Heart right ventricle (tissue), 16 donors: ENCODE data around the gene WBP1. TPM values are rescaled to one million over a fixed set of nuclear protein-coding genes. Genes with fewer than 3 reads are reported as not detected.
A peak's percentile ranks its signal among the peaks of the same experiment; 100 is the strongest.

ENCODE experiments used
- ATAC-seq, 8 donors: fragments of 200-7000 bp; cut with Tn5 transposase; one replicate each; pipeline ENCODE4 v1.9.1; 2020; ENCODE audit warnings: mild to moderate bottlenecking in 8 of 8, moderate library complexity in 8 of 8, moderate number of reproducible peaks in 1 of 8
- DNase-seq, 2 donors: peaks; one replicate each; pipeline ENCODE4 v3.0.0-alpha.2; 2020
- H3K27ac ChIP-seq, 10 donors: fragments of 200-600 bp; sonication (generic) in 2 of 10; one replicate each; pipeline versions ENCODE4 v1.5.0 to v1.8.0; 2020 to 2022; ENCODE audit warnings: mild to moderate bottlenecking in 3 of 10
- H3K27me3 ChIP-seq, 7 donors: fragments of 200-600 bp; one replicate each; pipeline ENCODE4 v1.8.0; 2021 to 2022; ENCODE audit warnings: mild to moderate bottlenecking in 2 of 7
- H3K36me3 ChIP-seq, 9 donors: fragments of 200-600 bp; sonication (generic) in 1 of 9; one replicate each; pipeline versions ENCODE4 v1.5.0 to v1.8.0; 2020 to 2022; ENCODE audit warnings: mild to moderate bottlenecking in 2 of 9
- H3K4me1 ChIP-seq, 9 donors: fragments of 200-600 bp; sonication (generic) in 1 of 9; one replicate each; pipeline versions ENCODE4 v1.5.0 to v1.8.0; 2020 to 2022; ENCODE audit warnings: mild to moderate bottlenecking in 4 of 9
- H3K4me3 ChIP-seq, 10 donors: fragments of 200-600 bp; sonication (generic) in 2 of 10; one replicate each; pipeline versions ENCODE4 v1.5.0 to v1.8.0; 2020 to 2022; ENCODE audit warnings: mild to moderate bottlenecking in 7 of 10, moderate library complexity in 2 of 10
- H3K9me3 ChIP-seq, 11 donors: fragments of 200-600 bp in 10 of 11; sonication (generic) in 2 of 11; one replicate each; pipeline versions ENCODE4 v1.5.0 to v1.8.0; 2013 to 2022; ENCODE audit warnings: mild to moderate bottlenecking in 2 of 11, control low read depth in 1 of 11, moderate library complexity in 1 of 11
- CTCF ChIP-seq, 9 donors: fragments of 200-600 bp; sonication (generic) in 2 of 9; IDR thresholded peaks; one replicate each; pipeline versions ENCODE4 v1.5.0 to v1.8.0; 2021 to 2022; ENCODE audit warnings: antibody characterized with exemption in 9 of 9, mild to moderate bottlenecking in 5 of 9, moderate library complexity in 1 of 9
- WGBS, 2 donors: extraction: QIAGEN DNeasy Blood & Tissue Kit; methylation state at CpG; one replicate each; pipeline ENCODE4 v1.1.7; 2013; ENCODE audit warnings: inconsistent platforms in 1 of 2; 5-methylcytosine and 5-hydroxymethylcytosine counted together
- intact Hi-C, 10 donors: fragments of 100-400 bp; cut with DNase I; formaldehyde crosslinking; loops; one replicate each; pipeline versions ENCODE4 v1.11.1 to v1.14.2; 2022
- polyA plus RNA-seq, 2 donors: library from polyadenylated mRNA; stranded (reverse); fragments of 200-250 nt; gene quantifications; one replicate each; pipeline ENCODE4 v1.2.3, GENCODE V29; 2013
- total RNA-seq, 10 donors: library from RNA; stranded (reverse); fragmentation: NEBNext Ultra II Directional in 3 of 10; extraction: Animal tissue kit (Norgen Biotek cat#: 25700) in 3 of 10; gene quantifications; one replicate each; pipeline versions ENCODE4 v1.2.1 to v1.2.4, GENCODE V29; 2021 to 2023
- donor health status: Arrhythmogenic right ventricular cardiomyopathy.
- donor health status: ischemic (EF 13 %, LVEDD 7.1; RV severe dilation, severe dysfunction).
- donor health status: healthy with polysubstance abuse.
- donor health status: DM: no; HTN: yes; CAD: no.
- donor health status: DM: no; HTN: no; CAD: no.
- donor health status: ischemic (EF 25% LVEDD 6.9; RV normal size, moderate dysfunction).
- donor health status: ischemic (EF 25% LVEDD 5.7; RV mildly dilated, moderate dysfunction).
- donor health status: healthy.
- donor health status: DM: yes; HTN: yes; CAD: no.
- donor health status: Ischemic cardiomyopathy.
- donor health status: ischemic (EF 35%, LVEDD 5.7; RV mildly dilated, moderate dysfunction).
- donor health status: nonischemic (EF 11% LVEDD 7.7; RV severe dilation, severe dysfunction).
- donor health status: DM: yes; HTN: yes; CAD: no.
- donor health status: PGD.
- donor health status: ischemic (EF 29% LVEDD 5.4; RV normal size, mild dysfunction).
- donor health status: nonischemic (EF 23%, LVEDD 6.1; RV moderate dilation, normal function).

WBP1 gene
- total and polyA plus RNA-seq, 12 donors = 34.8 to 59.8 (median 45.8) TPM

DNA sequence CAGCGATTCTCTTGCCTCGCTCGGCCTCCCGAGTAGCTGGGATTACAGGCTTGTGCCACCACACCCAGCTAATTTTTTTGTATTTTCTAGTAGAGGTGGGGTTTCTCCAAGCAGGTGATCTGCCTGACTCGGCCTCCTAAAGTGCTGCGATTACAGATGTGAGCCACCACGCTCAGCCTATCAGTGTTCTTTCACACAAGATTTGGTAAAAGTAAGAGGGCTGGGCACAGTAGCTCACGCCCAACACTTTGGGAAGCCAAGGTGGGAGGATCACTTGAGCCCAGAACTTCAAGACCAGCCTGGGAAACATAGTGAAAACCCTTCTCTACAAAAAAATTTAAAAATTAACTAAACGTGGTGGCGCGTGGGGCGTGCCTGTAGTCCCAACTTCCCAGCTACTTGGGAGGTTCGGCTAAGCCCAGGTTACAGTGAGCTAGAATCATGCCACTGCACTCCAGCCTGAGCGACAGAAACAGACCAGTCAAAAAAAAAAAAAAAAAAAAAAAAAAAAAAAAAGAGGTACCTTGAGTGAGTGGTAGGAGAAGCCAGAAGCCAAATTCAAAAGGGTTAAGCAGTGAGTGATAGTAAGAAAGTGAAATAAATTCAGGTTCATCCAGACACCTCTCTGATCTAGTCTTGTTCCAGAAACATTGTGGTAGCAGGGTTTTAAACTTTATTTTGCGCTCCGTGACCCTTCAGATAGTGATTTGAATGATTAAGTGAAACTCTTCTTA, 13.3 kb downstream of the WBP1 start:
- Histone ChIP-seq H3K4me1 (peaks cover 5 to 34% (median 25%) of the 10 kb centered on the region in 9 donors), H3K9me3 (no peaks in the 10 kb centered on the region), H3K4me3 (peak overlapping the region; percentile 46 to 87 (median 80)), H3K27ac (peak overlapping the region; percentile 50 to 95 (median 88)), H3K27me3 (no peaks in the 10 kb centered on the region), H3K36me3 (peaks cover 0 to 34% (median 13%) of the 10 kb centered on the region in 9 donors)
- no peak for TF ChIP-seq CTCF (IDR thresholded peaks at IDR 0.05)
- WGBS, 2 donors = 58 to 62% methylated on average over 16 of the region's 16 CpGs
- DNase-seq (no peak), ATAC-seq (peak in 1 of 8 donors; percentile 5)
- intact Hi-C loops = loop anchor here in 2 of 10 donors (1.0 to 5.0 kb wide), 3 partner anchors 13 to 54 kb away; partner anchors contain the start of genes INO80B (in 1 of the 2) and WBP1 (in 1 of the 2)

DNA sequence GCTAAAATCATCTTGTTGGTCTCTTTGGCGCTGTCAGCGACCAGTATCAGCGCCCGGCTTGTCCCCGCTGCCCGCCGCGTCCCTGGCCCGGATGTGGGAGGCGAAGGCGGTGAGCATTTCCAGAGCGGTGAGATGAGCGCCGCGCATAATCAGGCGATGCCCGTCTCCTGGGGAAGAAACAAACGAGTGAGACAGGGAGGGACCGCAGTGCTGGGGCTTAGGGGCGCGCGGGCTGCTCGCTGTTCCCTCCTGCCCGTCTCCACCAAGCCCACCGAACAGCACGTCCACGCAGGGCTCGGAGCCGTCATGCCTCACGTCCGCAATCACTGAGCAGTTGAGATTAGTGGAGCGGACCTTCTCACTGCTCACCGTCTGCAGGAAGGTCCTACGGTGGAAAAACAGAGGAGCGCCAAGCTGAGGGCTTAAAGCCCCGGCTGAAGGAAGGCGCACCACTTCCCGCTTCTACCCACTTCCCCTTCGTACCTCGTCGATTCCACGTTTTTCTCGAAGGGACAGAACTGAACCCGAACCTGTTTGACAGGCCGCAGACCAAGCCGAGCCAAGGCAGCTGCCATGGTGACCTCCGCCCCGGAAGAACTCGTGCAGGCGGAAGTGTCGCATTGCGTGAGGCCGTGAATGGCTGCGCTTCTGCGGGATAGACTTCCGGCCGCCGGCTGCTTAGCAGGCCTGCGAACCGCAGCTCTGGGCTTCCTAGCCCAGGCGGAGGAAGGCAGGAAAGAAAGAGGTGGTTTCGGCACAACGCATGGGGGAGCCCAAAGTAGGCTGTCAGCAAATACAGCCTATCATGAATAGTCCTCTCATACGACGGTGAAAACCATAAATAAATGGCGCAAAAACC, 14.1 kb downstream of the WBP1 start, which contains the start of gene MRPL53:
TSS of gene MRPL53 (minus strand) at position 595 of the 859 bp plus-strand sequence. CDS start at position 575, 20 bp downstream.
- 1% methylated on average over 66 of the region's 66 CpGs for WGBS, 2 donors
- no peak for TF ChIP-seq CTCF (IDR thresholded peaks at IDR 0.05)
- DNase-seq (peak; percentile 96), ATAC-seq (peak; percentile 91 to 98 (median 97))
- Histone ChIP-seq H3K9me3 (no peaks in the 10 kb centered on the region), H3K36me3 (peaks cover 0 to 42% (median 13%) of the 10 kb centered on the region in 9 donors), H3K27ac (peak within 1 kb of the TSS; percentile 50 to 95 (median 88)), H3K27me3 (no peaks in the 10 kb centered on the region), H3K4me1 (peaks cover 5 to 36% (median 25%) of the 10 kb centered on the region in 9 donors), H3K4me3 (peak within 1 kb of the TSS; percentile 46 to 87 (median 80))
- intact Hi-C loops = loop anchor here in 2 of 10 donors (1.0 to 5.0 kb wide), 3 partner anchors 14 to 55 kb away; partner anchors contain the start of genes INO80B (in 1 of the 2) and WBP1 (in 1 of the 2)

DNA sequence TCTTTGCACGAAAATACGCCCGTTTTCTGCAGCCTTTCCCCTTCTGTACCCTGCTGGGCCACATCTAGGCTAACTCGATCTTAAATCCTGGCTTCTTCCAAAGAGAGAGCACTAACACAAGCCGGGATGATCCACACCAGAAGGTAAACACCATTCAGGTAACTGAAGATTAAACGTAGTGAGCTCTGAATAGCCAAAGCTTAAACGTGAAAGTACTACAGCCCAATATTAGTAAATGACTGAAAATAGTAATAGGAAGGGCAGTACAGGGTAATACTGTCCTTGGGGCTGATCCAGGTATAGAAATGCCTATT, 14.7 kb downstream of the WBP1 start:
- H3K36me3 ChIP-seq = peaks cover 0 to 48% (median 13%) of the 10 kb centered on the region in 9 donors
- no peaks in the 10 kb centered on the region for H3K27me3 ChIP-seq
- no peak for TF ChIP-seq CTCF (IDR thresholded peaks at IDR 0.05)
- H3K9me3 ChIP-seq = no peaks in the 10 kb centered on the region
- peak overlapping the region; percentile 46 to 87 (median 80) for H3K4me3 ChIP-seq
- peaks cover 5 to 39% (median 25%) of the 10 kb centered on the region in 9 donors for H3K4me1 ChIP-seq
- ATAC-seq (peak in 5 of 8 donors; percentile 1 to 23 (median 13)), DNase-seq (no peak)
- WGBS, 2 donors = 16% methylated on average over 7 of the region's 7 CpGs
- H3K27ac ChIP-seq = peak overlapping the region; percentile 50 to 95 (median 88)
- intact Hi-C loops = loop anchor here in 2 of 10 donors (1.0 to 5.0 kb wide), 3 partner anchors 15 to 56 kb away; partner anchors contain the start of genes INO80B (in 1 of the 2) and WBP1 (in 1 of the 2)

- ATAC-seq = no peak
- H3K36me3 ChIP-seq = peaks cover 0 to 62% (median 13%) of the 10 kb centered on the region in 9 donors
- H3K4me3 ChIP-seq = no peak overlapping the region
- intact Hi-C loops = loop anchor here in 1 of 10 donors (5.0 kb wide), 1 partner anchor 57 kb away; no protein-coding TSS in a partner anchor
- no peaks in the 10 kb centered on the region for H3K9me3 ChIP-seq
- no peak for TF ChIP-seq CTCF (IDR thresholded peaks at IDR 0.05)
- peaks cover 5 to 39% (median 27%) of the 10 kb centered on the region in 9 donors for H3K4me1 ChIP-seq
- DNase-seq = no peak
- 96 to 98% methylated on average over 6 of the region's 6 CpGs for WGBS, 2 donors
- H3K27me3 ChIP-seq = no peaks in the 10 kb centered on the region
- no peak overlapping the region for H3K27ac ChIP-seq
Observed at GRCh38 chr2:74474481-74474880, 16.2 kb downstream of the WBP1 start.
